Neural cell (in vitro differentiated cells): Measurements from ENCODE around the gene ZNF618.

ENCODE experiments used
- EP300 ChIP-seq: fragments of 450-650 bp; conservative IDR thresholded peaks from 2 replicates; pipeline ENCODE4 v1.6.1; 2014; ENCODE audit warnings: antibody characterized with exemption, mild to moderate bottlenecking, moderate library complexity; ENCODE audit not compliant: poor library complexity, severe bottlenecking
- TF ChIP-seq, protein P1 (sequence below): fragments of 450-650 bp; IDR thresholded peaks from 2 replicates; pipeline ENCODE4 v1.5.1; 2014; ENCODE audit warnings: antibody characterized with exemption, mild to moderate bottlenecking, moderate library complexity; ENCODE audit not compliant: poor library complexity, severe bottlenecking

DNA sequence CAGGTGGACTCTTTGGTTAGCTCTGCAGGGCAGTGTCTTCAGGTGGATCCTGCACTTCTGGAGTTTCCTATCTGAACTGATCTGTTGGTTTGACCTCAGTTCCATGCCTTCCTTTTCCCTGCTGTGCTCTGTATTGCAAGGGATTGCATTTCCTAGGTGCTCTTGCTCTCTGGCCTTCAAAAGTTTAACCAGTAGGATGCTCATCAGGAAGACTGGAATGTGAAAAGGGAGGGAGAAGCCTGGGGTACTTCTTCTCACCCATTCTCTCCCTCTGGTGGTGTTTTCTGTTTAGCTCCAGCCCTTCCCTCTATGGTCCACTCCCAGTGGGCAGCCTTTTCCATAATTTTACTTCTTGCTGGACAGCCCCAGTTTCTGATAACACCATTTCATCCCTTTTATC, 78.5 kb downstream of the ZNF618 start:
- TF ChIP-seq, protein P1, sequence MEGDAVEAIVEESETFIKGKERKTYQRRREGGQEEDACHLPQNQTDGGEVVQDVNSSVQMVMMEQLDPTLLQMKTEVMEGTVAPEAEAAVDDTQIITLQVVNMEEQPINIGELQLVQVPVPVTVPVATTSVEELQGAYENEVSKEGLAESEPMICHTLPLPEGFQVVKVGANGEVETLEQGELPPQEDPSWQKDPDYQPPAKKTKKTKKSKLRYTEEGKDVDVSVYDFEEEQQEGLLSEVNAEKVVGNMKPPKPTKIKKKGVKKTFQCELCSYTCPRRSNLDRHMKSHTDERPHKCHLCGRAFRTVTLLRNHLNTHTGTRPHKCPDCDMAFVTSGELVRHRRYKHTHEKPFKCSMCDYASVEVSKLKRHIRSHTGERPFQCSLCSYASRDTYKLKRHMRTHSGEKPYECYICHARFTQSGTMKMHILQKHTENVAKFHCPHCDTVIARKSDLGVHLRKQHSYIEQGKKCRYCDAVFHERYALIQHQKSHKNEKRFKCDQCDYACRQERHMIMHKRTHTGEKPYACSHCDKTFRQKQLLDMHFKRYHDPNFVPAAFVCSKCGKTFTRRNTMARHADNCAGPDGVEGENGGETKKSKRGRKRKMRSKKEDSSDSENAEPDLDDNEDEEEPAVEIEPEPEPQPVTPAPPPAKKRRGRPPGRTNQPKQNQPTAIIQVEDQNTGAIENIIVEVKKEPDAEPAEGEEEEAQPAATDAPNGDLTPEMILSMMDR = no peak
- no peak for TF ChIP-seq EP300
